ENCODE results near the gene PRRC2C. TPM values are rescaled to one million over a fixed set of nuclear protein-coding genes. Genes with fewer than 3 reads are reported as not detected.
"Not testable (repeated sequence)": the region's sequence is repeated elsewhere in the genome, so short reads cannot be mapped to it uniquely, and the experiment has no call there.

The PRRC2C gene
- 100 to 1,000 TPM; 357 to 387 TPM for total RNA-seq
- polyA plus RNA-seq (2013, experiment 1 of 2), result 111 TPM
- 128 TPM for polyA plus RNA-seq (2013, experiment 2 of 2)
- total RNA-seq, result 209 to 1,241 (median 402) reads per million in 172 experiments

DNA sequence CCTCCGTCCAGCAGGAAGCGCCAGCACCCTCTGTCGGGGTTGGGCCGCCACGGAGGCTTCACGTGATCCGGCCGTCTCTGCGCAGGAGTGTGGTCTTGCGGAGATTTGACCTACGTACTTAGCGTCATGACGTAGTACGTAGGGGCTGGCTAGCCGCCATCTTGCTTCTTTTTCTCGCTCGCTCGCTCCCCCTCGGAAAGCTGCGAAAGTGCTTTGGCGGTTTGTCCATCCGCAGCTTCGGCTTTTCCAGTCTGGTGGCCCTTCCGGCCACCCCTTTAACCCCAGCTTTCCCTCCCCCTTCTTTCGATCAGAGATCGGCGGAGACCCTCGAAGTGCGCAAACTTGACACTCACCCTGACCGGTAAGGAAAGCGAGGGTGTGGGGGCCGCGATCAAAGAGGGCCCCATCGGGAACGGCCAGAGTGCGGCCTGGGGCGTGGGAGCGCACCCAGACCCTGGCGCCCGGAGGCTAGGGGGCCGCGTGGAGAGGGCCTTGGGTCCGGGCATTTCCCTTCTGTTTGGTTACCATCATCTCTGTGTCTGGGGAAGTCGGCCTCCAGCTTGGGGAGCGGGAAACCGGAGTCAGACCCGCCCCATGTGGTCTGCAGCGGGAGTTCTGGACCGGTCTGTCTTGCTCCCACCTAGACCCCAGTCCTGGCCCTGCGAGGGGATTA lies at the start of gene PRRC2C:
Gene PRRC2C (plus strand): TSS at position 156 of the 673 bp plus-strand sequence. CDS start 26,559 bp downstream, outside the sequence.
- Mint-ChIP-seq H3K4me1 (ENCODE audit: low read depth) (peaks cover 50% of the 10 kb centered on the region), H3K4me3 (peak within 1 kb of the TSS; percentile 95), H3K9me3 (no peaks in the 10 kb centered on the region), H3K36me3 (ENCODE audit: low read depth) (peaks cover 38% of the 10 kb centered on the region), H3K27ac (peak within 1 kb of the TSS; percentile 95), H3K27me3 (no peaks in the 10 kb centered on the region)
- ChIA-PET POLR2A (interaction anchor here (0.9 to 3.9 kb wide), 29 partner anchors 9 to 1691 kb away, joined by 3 to 30 read pairs (median 5); partner anchors contain the start of genes DNM3, FMO4, GORAB and METTL13), CTCF (interaction anchor here (0.6 to 2.6 kb wide), 34 partner anchors 8 to 1591 kb away, joined by 3 to 25 read pairs (median 4); partner anchors contain the start of genes FMO4, METTL13, PIGC and SCYL3)
- Histone ChIP-seq H3K36me3 (ENCODE audit: insufficient read depth, low read length) (peaks cover 15% of the 10 kb centered on the region), H3K27me3 (ENCODE audit: control insufficient read depth in 1 of 2, insufficient read depth in 2 of 2, low read length in 2 of 2) (no peaks in the 10 kb centered on the region), H3K4me1 (ENCODE audit: insufficient read depth, low read length) (peaks cover 30% of the 10 kb centered on the region), H3K4me3 (ENCODE audit: low read length) (peak within 1 kb of the TSS; percentile 85), H3K9me3 (ENCODE audit: control insufficient read depth in 1 of 2, insufficient read depth in 1 of 2, low read length in 2 of 2) (no peaks in the 10 kb centered on the region), H3K27ac (ENCODE audit: low read depth in 1 of 2, low read length in 2 of 2) (peak within 1 kb of the TSS; percentile 100)
- DNase-seq (peak; percentile 87 to 99 (median 93)), ATAC-seq (ENCODE audit: poor library complexity) (peak; percentile 81)
- TF ChIP-seq CTCF (IDR thresholded peaks at IDR 0.05), result peak; percentile 47
- intact Hi-C loops (cut with DNase I, micrococcal nuclease), result loop anchor here (1.0 to 10.0 kb wide), 10 partner anchors 27 to 1591 kb away; partner anchors contain the start of genes METTL13 (in 2 of the 2), VAMP4 (in 2 of the 2), DNM3 (in 1 of the 2) and GORAB (in 1 of the 2)

- Histone ChIP-seq H3K4me1 (ENCODE audit: insufficient read depth, low read length) (peaks cover 11% of the 10 kb centered on the region), H3K27ac (ENCODE audit: low read depth in 1 of 2, low read length in 2 of 2) (no peak overlapping the region), H3K4me3 (ENCODE audit: low read length) (no peak overlapping the region), H3K9me3 (ENCODE audit: control insufficient read depth in 1 of 2, insufficient read depth in 1 of 2, low read length in 2 of 2) (no peaks in the 10 kb centered on the region), H3K36me3 (ENCODE audit: insufficient read depth, low read length) (no peaks in the 10 kb centered on the region), H3K27me3 (ENCODE audit: control insufficient read depth in 1 of 2, insufficient read depth in 2 of 2, low read length in 2 of 2) (no peaks in the 10 kb centered on the region)
- no peaks in the 10 kb centered on the region for H3K27me3 Mint-ChIP-seq
- H3K4me3 Mint-ChIP-seq, result no peak overlapping the region
- no peak for TF ChIP-seq CTCF (IDR thresholded peaks at IDR 0.05)
- no peaks in the 10 kb centered on the region for H3K9me3 Mint-ChIP-seq
- DNase-seq (no peak), ATAC-seq (ENCODE audit: poor library complexity) (no peak)
- no peaks in the 10 kb centered on the region for H3K36me3 Mint-ChIP-seq (ENCODE audit: low read depth)
- POLR2A ChIA-PET, result no interaction called here
- CTCF ChIA-PET, result no interaction called here
- H3K27ac Mint-ChIP-seq, result no peak overlapping the region
- intact Hi-C loops (cut with DNase I, micrococcal nuclease), result no loop called here
- peaks cover 19% of the 10 kb centered on the region for H3K4me1 Mint-ChIP-seq (ENCODE audit: low read depth)
These were observed 46.9 kb upstream of the PRRC2C start for GRCh38 chr1:171438441-171438840.

DNA sequence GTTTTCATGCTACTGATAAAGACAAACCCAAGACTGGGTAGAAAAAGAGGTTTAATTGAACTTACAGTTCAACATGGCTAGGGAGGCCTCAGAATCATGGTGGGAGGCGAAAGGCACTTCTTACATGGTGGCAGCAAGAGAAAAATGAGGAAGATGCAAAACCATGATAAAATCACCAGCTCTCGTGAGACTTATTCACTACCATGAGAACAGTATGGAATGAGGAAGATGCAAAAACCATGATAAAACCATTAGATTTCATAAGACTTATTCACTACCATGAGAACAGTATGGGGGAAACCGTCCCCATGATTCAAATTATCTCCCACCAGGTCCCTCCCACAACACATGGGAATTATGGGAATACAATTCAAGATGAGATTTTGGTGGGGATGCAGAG lies 45.1 kb upstream of the PRRC2C start:
- CTCF ChIA-PET; H3K36me3 Mint-ChIP-seq (ENCODE audit: low read depth); H3K27me3 Mint-ChIP-seq; ATAC-seq (ENCODE audit: poor library complexity); DNase-seq; H3K9me3 Mint-ChIP-seq; H3K27ac ChIP-seq (ENCODE audit: low read depth in 1 of 2, low read length in 2 of 2); H3K4me1 ChIP-seq (ENCODE audit: insufficient read depth, low read length); H3K4me1 Mint-ChIP-seq (ENCODE audit: low read depth); POLR2A ChIA-PET; H3K27me3 ChIP-seq (ENCODE audit: control insufficient read depth in 1 of 2, insufficient read depth in 2 of 2, low read length in 2 of 2); H3K36me3 ChIP-seq (ENCODE audit: insufficient read depth, low read length); H3K4me3 ChIP-seq (ENCODE audit: low read length); H3K4me3 Mint-ChIP-seq; H3K27ac Mint-ChIP-seq; intact Hi-C loops (cut with DNase I, micrococcal nuclease); H3K9me3 ChIP-seq (ENCODE audit: control insufficient read depth in 1 of 2, insufficient read depth in 1 of 2, low read length in 2 of 2): not testable (repeated sequence)

- H3K4me1 Mint-ChIP-seq (ENCODE audit: low read depth); ATAC-seq (ENCODE audit: poor library complexity); H3K36me3 ChIP-seq (ENCODE audit: insufficient read depth, low read length); H3K4me3 ChIP-seq (ENCODE audit: low read length); H3K9me3 Mint-ChIP-seq; POLR2A ChIA-PET; H3K9me3 ChIP-seq (ENCODE audit: control insufficient read depth in 1 of 2, insufficient read depth in 1 of 2, low read length in 2 of 2); CTCF ChIA-PET; H3K4me1 ChIP-seq (ENCODE audit: insufficient read depth, low read length); H3K27ac Mint-ChIP-seq; H3K27me3 ChIP-seq (ENCODE audit: control insufficient read depth in 1 of 2, insufficient read depth in 2 of 2, low read length in 2 of 2); DNase-seq; H3K4me3 Mint-ChIP-seq; intact Hi-C loops (cut with DNase I, micrococcal nuclease); H3K27ac ChIP-seq (ENCODE audit: low read depth in 1 of 2, low read length in 2 of 2); H3K27me3 Mint-ChIP-seq; H3K36me3 Mint-ChIP-seq (ENCODE audit: low read depth): not testable (repeated sequence)
These were observed 43.9 kb upstream of the PRRC2C start for GRCh38 chr1:171441278-171441895.

Measured in CD4-positive, alpha-beta T cell (primary cell).